ENCODE data around the gene FEM1A.

DNA sequence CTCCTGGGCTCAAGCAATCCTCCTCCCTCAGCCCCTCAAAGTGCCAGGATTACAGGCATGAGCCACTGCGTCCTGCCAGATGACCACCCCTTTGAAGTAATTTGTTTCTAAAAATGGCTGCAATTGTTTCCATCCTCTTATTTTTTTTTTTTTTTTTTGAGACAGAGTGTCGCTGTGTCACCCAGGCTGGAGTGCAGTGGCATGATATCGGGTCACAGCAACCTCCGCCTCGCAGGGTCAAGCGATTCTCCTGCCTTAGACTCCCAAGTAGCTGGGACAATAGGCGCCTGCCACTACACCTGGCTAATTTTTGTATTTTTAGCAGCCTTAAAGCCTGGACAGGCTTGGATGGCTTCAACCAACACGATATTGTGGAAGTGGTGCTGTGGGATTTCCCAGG, 45.5 kb upstream of the FEM1A start:
- TF ChIP-seq, protein P1, sequence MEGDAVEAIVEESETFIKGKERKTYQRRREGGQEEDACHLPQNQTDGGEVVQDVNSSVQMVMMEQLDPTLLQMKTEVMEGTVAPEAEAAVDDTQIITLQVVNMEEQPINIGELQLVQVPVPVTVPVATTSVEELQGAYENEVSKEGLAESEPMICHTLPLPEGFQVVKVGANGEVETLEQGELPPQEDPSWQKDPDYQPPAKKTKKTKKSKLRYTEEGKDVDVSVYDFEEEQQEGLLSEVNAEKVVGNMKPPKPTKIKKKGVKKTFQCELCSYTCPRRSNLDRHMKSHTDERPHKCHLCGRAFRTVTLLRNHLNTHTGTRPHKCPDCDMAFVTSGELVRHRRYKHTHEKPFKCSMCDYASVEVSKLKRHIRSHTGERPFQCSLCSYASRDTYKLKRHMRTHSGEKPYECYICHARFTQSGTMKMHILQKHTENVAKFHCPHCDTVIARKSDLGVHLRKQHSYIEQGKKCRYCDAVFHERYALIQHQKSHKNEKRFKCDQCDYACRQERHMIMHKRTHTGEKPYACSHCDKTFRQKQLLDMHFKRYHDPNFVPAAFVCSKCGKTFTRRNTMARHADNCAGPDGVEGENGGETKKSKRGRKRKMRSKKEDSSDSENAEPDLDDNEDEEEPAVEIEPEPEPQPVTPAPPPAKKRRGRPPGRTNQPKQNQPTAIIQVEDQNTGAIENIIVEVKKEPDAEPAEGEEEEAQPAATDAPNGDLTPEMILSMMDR (IDR thresholded peaks at IDR 0.05; ENCODE audit: low read depth, low read length): no peak
- no peak for TF ChIP-seq EZH2phosphoT487 (IDR thresholded peaks at IDR 0.05; ENCODE audit: low read depth)

Data from OCI-LY3 (cell line).